ENCODE measurements around the gene CHPF2. TPM values are rescaled to one million over a fixed set of nuclear protein-coding genes. Genes with fewer than 3 reads are reported as not detected.

CHPF2 gene
- total and polyA plus RNA-seq, 2 of the 13 experiments (the other 11 are each of a cell fraction or from before 2014, with no cell fraction given) = 15.4 to 21.5 TPM

GRCh38 chr7:151191544-151191943, 40.7 kb upstream of the CHPF2 start (continued):
- no peak for TF ChIP-seq PBX3 (CRISPR knock-in tag; IDR thresholded peaks at IDR 0.05; ENCODE audit: borderline replicate concordance)
- TF ChIP-seq RBM22 (optimal IDR thresholded peaks at IDR 0.05; ENCODE audit: low read length) = no peak
- TF ChIP-seq RFXANK (CRISPR knock-in tag; IDR thresholded peaks at IDR 0.05) = no peak
- TF ChIP-seq NPAS2 (CRISPR knock-in tag; IDR thresholded peaks at IDR 0.05; ENCODE audit: borderline replicate concordance) = no peak
- no peak for TF ChIP-seq ZNF616 (CRISPR knock-in tag; IDR thresholded peaks at IDR 0.05; ENCODE audit: low read depth)
- TF ChIP-seq ZNF850 (CRISPR knock-in tag; conservative IDR thresholded peaks at IDR 0.05) = no peak
- no peak for TF ChIP-seq ZNF766 (CRISPR knock-in tag; IDR thresholded peaks at IDR 0.05; ENCODE audit: borderline replicate concordance)
- no peak for TF ChIP-seq FOXK1 (CRISPR knock-in tag; IDR thresholded peaks at IDR 0.05; ENCODE audit: borderline replicate concordance, low read depth)
- TF ChIP-seq CTCF (CRISPR knock-in tag; IDR thresholded peaks at IDR 0.05) = peak; percentile 61
- TF ChIP-seq ZNF768 (CRISPR knock-in tag; IDR thresholded peaks at IDR 0.05) = no peak
- peak; percentile 36 for TF ChIP-seq XRCC5 (optimal IDR thresholded peaks at IDR 0.05; ENCODE audit: low read length)

- in situ Hi-C loops (cut with HindIII; ENCODE audit: extremely low pct_ligation_motif_present, low pct_unique_long_range_greater_than_20kb) = loop anchor here (10.0 kb wide), 1 partner anchor 113 kb away; no protein-coding TSS in a partner anchor
- no peak for FAIRE-seq
- Histone ChIP-seq H3K79me2 (ENCODE audit: insufficient read depth, low read length) (no peaks in the 10 kb centered on the region), H3K4me1 (ENCODE audit: insufficient read depth, low read length) (no peaks in the 10 kb centered on the region), H4K20me1 (ENCODE audit: insufficient read depth, low read length) (no peaks in the 10 kb centered on the region), H3K27ac (ENCODE audit: extremely low read length, insufficient read depth, low read length) (no peak overlapping the region), H3K36me3 (replicated peaks in 1 of 2; ENCODE audit: control insufficient read depth in 1 of 2, insufficient read depth in 2 of 2, low read length in 2 of 2) (no peaks in the 10 kb centered on the region), H3K27me3 (ENCODE audit: control insufficient read depth in 1 of 2, insufficient read depth in 2 of 2, low read length in 2 of 2) (peaks cover 9 to 79% of the 10 kb centered on the region in 2 experiments; a peak in 4 of 5 replicates), H3K4me2 (ENCODE audit: low read depth, low read length) (no peak overlapping the region), H2AFZ (ENCODE audit: low read length) (no peak overlapping the region), H3K9ac (ENCODE audit: insufficient read depth, low read depth, low read length) (no peak overlapping the region), H3K4me3 (replicated peaks in 1 of 3; ENCODE audit: insufficient read depth in 1 of 3, low read depth in 2 of 3, low read length in 3 of 3) (no peak overlapping the region), H3K9me3 (ENCODE audit: low read length) (no peaks in the 10 kb centered on the region)
- ChIA-PET CTCF (ENCODE audit: low intra/inter-chr PET ratio, low total read pairs) (interaction anchor here (1.6 kb wide), 1 partner anchor 111 kb away, joined by 4 read pairs; no protein-coding TSS in a partner anchor), POLR2A (no interaction called here)
- intact Hi-C loops (cut with micrococcal nuclease; ENCODE audit: unreplicated experiment) = no loop called here
- no peak for DNase-seq (ENCODE audit: low spot score)
- WGBS (ENCODE audit: low lambda C conversion rate) = 100% methylated on average over 1 of the region's 23 CpGs
- TF ChIP-seq ZBTB21 (CRISPR knock-in tag; IDR thresholded peaks at IDR 0.05) (no peak), MATR3 (CRISPR knock-in tag; IDR thresholded peaks at IDR 0.05) (no peak), RNF2 (conservative IDR thresholded peaks at IDR 0.05; ENCODE audit: low read depth) (no peak)
- no TSS peak for BruUV-seq (replicated peaks)
- ATAC-seq = no peak
Measured at GRCh38 chr7:151192002-151192539, 40.2 kb upstream of the CHPF2 start.

Measured in HepG2 (cell line).